OCI-LY1 (cell line): Measurements from ENCODE around the gene NLE1.

Experiments used
- CTCF ChIP-seq: fragments of 200-600 bp; sonication (generic), shearing (Covaris generic); IDR thresholded peaks from 2 replicates; pipeline ENCODE4 v1.5.1; 2017; ENCODE audit warnings: mild to moderate bottlenecking, antibody characterized with exemption, low read length, moderate library complexity, mixed read lengths
- EZH2 ChIP-seq: fragments of 200-600 bp; sonication (generic), shearing (Covaris generic); IDR thresholded peaks from 2 replicates; pipeline ENCODE4 v1.8.0; 2017; ENCODE audit warnings: borderline replicate concordance, mixed run types, mild to moderate bottlenecking, antibody characterized with exemption, low read length, moderate library complexity, mixed read lengths

- TF ChIP-seq EZH2: no peak
- no peak for TF ChIP-seq CTCF
Measured at GRCh38 chr17:35188111-35188510, 46.0 kb upstream of the NLE1 start.
